Measurements from ENCODE around the gene PLXNA3.
"Not testable (repeated sequence)": the region's sequence is repeated elsewhere in the genome, so short reads cannot be mapped to it uniquely, and the experiment has no call there.

The PLXNA3 gene

DNA sequence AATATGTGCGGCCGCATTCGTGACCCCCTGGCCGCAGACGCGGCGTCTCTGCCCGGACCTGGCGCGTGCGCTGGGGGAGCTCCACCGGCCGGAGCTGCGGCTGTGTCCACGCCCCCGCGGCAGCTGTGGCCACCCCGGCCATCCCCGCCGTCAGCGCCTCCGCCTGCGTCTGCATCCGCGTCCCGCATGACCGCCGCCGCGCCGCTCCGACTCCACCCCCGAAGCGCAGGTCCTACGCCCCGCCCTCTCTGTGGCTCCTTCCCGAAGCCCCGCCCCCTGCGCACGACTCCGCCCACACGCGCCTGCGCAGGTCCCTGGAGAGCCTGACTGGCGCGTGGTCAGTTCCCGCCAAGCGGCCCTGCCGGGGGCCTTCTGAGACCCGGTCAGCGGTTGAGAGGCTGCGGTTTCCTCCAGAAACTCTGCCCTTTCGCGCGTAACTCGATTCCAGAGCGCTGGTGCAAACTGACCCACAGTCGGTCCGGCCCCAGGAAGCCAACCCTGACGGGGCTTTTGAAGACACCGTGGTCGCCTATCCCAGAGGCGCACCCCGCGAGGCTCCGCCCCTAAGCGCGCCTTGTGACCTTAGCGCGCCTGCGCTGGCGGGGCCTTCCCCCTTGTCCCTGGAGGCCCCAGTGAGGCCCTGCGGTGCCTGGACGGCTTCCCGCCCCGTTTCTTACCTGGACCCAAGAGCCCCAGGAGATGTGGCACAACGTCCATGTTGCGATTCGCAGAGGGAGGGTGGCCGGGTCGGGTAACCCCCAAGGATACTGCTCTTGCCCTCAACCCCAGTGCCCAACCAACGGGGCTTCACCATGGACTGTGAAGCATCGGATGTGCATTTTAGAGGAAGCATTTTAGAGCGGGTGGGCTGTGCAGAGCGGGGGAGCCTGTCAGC lies 20.9 kb downstream of the PLXNA3 start, which contains the start of gene LAGE3:
LAGE3 (minus strand) TSS at position 554 of the 895 bp plus-strand sequence; CDS start at position 188, 366 bp downstream.
- DNase-seq (ENCODE audit: low read depth, low spot score): peak; percentile 95

DNA sequence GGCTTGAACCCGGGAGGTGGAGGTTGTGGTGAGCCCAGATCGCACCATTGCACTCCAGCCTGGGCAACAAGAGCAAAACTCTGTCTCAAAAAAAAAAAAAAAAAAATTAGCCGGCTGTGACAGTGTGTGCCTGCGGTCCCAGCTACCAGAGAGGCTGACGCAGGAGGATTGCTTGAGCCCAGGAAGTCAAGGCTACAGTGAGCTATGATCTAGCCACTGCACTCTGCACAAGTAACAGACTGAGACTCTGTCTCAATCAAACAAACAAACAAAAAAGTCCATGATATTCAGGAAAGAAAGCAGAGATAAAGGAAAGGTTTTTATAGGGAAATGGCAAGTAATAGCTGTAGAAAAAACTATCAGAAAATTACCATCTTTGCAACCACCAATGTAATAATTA lies 23.1 kb downstream of the PLXNA3 start:
- DNase-seq (ENCODE audit: low read depth, low spot score): no peak

GRCh38 chrX:154481911-154482601 lies 24.0 kb downstream of the PLXNA3 start:
- DNase-seq (ENCODE audit: low read depth, low spot score): no peak

DNA sequence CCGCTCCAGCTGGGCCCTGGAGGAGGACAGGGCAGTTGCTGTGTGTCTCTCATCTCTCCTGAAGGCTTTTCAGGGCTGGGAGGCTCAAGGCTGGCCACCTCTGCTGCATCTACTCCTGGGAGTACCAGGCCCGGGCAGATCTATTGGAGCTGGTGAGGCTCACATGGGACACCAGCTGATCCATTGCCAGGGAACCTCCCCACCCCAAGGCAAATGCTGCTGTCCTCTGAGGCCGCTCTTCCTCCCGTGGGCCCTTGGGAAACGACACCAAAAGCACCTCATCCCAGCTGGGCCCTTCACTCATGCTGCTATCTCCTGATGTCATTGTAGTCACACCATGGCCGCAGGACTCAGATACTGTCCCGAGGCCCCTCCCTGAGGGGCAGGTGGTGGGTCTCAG lies 24.7 kb downstream of the PLXNA3 start:
- DNase-seq (ENCODE audit: low read depth, low spot score): no peak

DNA sequence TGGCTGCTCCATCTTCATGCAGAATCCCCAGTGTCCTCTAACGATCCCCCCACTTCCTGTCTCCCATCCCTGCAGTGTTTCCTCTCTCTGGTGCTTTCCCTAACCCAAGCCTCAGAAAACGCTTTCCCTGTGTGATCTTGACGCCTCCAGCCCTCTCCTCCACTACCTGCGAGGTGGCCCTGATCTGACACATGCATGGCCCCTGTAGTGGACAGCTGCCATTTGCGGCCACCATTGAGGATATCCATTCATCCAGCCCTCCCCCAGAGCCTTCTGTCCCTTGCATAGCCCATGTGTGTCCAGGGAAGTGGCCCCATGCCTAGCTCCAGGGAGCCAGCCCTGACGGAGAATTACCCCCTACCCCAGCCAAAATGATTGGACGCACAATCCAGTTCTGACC lies 25.2 kb downstream of the PLXNA3 start:
- no peak for DNase-seq (ENCODE audit: low read depth, low spot score)

GRCh38 chrX:154484255-154485149 lies 26.4 kb downstream of the PLXNA3 start:
- no peak for DNase-seq (ENCODE audit: low read depth, low spot score)

DNA sequence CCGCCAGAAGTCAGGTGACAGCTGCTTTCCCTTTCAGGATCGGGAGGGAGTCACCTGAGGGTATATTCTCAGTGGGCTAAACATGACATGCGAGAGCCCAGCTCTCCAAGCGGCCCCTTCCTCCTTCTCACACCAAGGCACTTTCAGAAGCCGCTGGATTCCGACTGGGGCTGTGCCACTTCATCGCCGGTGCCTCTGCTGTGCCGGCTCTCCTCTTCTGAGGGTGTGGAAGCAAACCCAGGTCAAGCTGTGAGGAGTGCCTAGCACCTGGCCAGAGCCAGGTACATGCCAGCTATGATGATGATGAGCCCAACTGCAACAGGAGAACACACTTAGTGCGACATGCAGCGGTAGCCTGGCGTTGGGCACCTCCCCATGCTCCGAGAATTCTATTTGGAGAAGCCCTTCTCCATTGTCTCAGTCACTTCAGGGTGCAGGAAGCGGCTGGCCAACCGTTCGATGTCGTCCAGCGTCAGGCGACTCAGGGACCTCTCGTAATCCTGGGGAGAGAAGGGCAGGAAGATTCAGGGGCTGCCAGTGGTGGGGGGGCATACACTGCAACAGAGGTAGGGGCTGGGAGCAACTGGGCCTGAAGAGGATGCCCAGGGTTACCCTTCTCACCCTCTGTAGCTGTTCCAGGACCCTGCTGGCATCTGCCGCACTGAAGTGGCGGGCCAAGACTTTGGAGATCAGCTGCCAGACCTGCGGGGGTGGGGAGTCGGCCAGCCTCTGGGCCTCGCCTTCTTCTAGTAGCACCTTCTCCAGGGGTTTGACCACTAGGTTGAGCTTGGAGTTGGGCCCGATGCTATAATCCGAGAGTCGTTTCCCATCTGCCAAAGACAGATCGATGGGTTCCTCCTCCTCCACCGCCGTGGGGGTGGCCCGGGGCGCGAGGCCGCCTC lies 27.3 kb downstream of the PLXNA3 start:
- no peak for DNase-seq (ENCODE audit: low read depth, low spot score)

DNA sequence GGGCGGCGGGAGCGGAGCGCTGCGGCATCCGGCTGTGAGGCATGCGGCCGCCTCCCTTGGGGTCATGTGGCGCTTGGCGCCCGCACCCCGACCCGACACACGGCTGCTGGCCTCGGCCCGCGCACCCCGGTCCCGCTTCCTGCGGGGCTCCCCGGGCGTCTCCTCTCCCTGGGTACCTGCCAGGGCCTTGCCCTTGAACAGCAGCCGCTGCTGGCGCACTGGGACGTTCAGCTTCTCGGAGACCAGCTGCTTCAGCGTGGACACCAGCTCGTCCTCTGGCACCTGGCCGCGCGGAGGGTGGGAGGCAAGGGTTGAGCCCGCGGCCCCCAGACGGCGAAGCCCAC lies 27.9 kb downstream of the PLXNA3 start:
- DNase-seq (ENCODE audit: low read depth, low spot score): peak; percentile 46

DNA sequence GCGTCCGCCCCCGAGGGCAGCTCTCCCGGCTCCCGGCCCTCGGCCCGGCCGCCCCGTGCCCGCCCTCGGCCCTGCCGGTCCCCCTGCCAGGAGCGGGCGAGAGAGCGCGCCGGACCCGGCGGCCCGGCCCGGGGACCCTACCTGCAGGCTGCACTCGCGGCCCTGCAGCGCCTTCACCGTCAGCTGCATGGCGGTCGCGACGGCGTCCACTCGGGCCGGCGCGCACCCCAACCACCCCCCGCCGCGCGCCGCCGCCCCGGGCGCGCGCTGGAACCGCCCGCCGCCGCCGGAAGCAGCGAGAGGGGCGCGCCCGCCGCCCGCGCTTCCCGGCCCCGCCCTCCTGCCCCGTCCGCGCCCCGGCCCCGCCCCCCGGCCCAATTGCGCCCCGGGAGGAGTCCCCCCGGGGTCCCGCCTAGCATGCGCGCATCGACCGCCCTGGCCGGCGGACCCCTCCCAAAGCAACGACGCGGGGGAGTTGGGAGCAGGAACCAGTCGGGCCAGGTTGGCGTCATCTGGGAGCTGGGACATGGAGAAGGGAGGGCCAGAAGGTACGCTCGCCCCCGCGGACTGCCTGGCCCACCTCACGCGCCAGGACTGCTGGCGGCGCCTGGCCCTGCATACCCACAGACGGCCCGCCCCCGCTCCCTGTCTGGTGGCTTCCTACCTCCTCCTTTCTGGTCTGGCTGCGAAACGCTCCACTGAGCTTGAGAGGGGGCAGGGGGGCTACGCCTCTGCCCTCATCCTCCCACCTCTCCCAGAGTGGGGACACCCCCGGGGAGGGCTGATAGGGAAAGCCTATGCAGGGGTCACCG lies 28.5 kb downstream of the PLXNA3 start, which contains the start of gene UBL4A:
UBL4A (minus strand) TSS at position 220 of the 812 bp plus-strand sequence; CDS start at position 189, 31 bp downstream.
- peak; percentile 77 for DNase-seq (ENCODE audit: low read depth, low spot score)

DNA sequence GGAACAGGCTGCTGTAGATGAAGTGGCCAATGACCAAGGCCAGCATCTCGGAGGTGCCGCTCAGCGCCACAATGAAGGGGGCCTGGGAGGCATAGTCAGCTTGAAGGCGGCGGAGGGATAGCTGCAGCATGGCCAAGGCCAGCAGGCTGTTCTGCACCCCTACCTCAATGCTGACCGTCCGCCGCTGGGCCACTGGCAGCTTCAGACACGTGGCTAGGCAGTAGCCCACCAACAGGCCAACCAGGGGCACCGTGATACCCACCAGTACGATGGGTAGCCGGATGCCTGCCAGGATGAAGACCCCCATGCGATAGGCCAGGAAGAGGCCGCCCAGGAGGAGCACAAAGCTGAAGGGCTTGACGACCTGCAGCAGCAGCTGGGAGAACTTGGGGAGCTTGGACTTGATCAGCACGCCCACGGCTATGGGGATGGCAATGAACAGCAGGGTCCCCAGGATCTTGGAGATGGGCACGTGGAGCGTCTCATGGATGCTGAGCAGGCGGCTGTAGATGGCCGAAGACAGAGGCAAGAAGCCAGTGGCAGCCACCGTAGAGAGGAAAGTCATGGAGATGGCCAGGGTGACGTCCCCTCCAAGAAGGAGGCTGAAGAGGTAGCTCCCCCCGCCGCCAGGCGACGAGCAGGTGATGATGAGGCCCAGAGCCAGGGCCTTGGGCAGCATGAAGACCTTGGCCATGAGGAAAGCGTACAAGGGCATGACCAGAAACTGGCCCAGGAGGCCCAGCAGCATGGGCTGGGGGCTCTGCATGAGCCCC lies 29.6 kb downstream of the PLXNA3 start:
- DNase-seq (ENCODE audit: low read depth, low spot score): no peak

DNA sequence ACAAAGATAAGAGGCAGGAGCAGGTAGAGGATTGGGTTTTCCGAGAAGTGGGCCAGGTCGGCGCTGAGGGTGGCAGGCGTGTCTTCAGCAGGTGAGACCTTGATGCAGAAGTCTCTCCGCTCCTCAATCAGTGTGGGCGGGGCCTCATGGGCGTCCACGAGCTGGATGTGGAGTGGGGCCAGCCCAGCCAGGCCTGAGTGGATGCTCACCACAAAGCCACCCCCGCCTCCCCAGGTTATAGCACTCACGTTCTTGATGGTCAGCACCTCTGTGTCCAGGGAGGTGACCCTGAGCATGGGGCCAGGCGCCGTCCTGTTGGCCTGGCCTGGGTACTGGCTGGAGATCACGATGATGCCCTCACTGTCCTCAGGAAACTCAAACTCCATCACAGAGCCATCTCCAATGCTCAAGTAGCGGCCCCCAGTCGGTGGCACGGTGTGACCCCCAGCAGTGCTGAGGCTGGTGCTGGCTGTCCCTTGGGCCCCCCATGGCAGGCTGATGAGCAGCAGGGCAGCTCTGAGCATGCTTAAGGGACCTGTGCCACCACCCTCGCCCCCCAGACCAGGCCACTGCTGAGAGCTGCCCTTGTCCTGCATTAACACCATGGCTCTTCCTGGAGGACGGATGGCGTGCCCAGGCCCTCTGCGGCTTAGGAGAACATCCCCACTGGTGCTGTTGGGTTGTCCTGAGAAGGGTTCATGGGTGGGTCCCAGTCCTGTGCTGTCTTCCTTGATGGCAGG lies 30.4 kb downstream of the PLXNA3 start:
- DNase-seq (ENCODE audit: low read depth, low spot score): no peak

- DNase-seq (ENCODE audit: low read depth, low spot score): no peak
These were observed 31.1 kb downstream of the PLXNA3 start for GRCh38 chrX:154489182-154489581.

DNA sequence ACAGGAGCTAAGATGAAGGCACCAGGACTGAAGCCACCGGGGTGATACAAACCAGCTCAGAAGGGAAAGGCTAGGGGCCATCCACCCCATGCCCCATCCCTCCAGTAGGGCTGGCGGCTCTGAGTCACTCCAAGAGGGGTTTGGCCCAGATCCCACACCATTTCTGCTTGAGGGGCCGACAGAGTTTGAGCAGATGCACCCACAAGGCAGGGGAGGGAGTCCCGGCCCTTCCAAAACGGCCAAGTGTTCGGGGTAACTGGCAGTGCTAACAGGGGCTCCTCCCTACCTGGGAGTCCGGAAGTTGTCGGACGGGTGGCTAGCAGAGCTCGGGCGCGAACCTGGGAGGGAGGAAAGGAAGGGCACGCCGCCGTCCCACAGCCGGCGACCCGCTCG lies 31.9 kb downstream of the PLXNA3 start:
- DNase-seq (ENCODE audit: low read depth, low spot score): peak; percentile 68

GRCh38 chrX:154490414-154491083 lies 32.5 kb downstream of the PLXNA3 start, which contains the start of gene SLC10A3:
Gene SLC10A3, minus strand, starts transcription at chrX:154490629. Its CDS starts 1,689 bp downstream, at chrX:154488940.
- DNase-seq (ENCODE audit: low read depth, low spot score): peak; percentile 96

DNA sequence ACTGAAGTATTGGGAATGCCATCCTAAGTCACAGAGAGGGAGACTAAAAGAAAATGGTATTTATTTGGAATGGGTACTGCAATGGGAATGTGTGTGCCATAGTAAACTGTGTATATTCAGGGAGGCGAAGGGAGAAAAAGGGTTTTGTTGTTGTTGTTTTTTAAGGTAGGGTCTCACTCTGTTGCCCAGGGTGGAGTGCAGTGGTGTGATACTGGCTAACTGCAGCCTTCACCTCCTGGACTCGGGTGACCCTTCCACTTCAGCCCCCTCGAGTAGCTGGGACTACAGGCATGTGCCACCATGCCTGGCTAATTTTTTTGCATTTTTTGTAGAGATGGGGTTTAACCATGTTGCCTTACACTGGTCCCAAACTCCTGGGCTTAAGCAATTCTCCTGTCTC lies 36.6 kb downstream of the PLXNA3 start:
- DNase-seq (ENCODE audit: low read depth, low spot score): no peak

DNA sequence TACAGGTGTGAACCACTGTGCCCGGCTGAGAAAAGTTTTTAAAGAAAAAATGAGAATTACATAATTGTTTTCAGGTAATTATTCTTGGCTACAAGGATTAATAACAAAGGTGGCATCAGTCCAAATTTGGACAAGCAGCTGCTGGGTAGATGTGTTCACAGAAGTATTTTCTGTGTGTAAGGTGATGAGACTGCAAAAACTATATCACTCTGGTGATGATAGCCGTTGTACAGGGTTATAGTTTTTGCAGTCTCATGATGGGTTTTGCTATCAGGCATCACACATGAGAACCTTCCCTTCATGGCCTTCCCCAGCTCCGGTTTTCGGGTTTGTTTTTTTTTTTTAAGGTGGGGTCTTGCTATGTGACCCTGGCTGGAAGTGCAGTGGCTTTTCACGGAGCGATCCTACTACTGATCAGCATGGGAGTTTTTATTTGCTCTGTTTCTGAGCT lies 37.4 kb downstream of the PLXNA3 start:
- no peak for DNase-seq (ENCODE audit: low read depth, low spot score)

- DNase-seq (ENCODE audit: low read depth, low spot score): not testable (repeated sequence)
These were observed 38.6 kb downstream of the PLXNA3 start for GRCh38 chrX:154496591-154497137.
